HEK293 (cell line): ENCODE data around the gene CADM1.

Experiments used
- YY1 ChIP-seq: fragments of 450-650 bp; formaldehyde crosslinking; IDR thresholded peaks from 2 replicates; pipeline ENCODE4 v1.5.1; 2018; ENCODE audit warnings: missing biosample characterization, missing genetic modification characterization
- ZBTB10 ChIP-seq: fragments of 450-650 bp; formaldehyde crosslinking; IDR thresholded peaks from 2 replicates; pipeline ENCODE4 v1.5.1; 2016; ENCODE audit warnings: missing biosample characterization, missing genetic modification characterization
- ZBTB20 ChIP-seq: fragments of 450-650 bp; formaldehyde crosslinking; IDR thresholded peaks from 2 replicates; pipeline ENCODE4 v1.5.1; 2016; ENCODE audit warnings: missing biosample characterization, missing genetic modification characterization
- ZBTB26 ChIP-seq: fragments of 450-650 bp; formaldehyde crosslinking; optimal IDR thresholded peaks from 2 replicates; pipeline ENCODE3; 2016; ENCODE audit warnings: missing biosample characterization, mild to moderate bottlenecking, missing genetic modification characterization
- ZNF146 ChIP-seq: fragments of 450-650 bp; formaldehyde crosslinking; IDR thresholded peaks from 2 replicates; pipeline ENCODE4 v1.5.1; 2016; ENCODE audit warnings: missing biosample characterization, missing genetic modification characterization
- ZNF202 ChIP-seq: fragments of 450-650 bp; formaldehyde crosslinking; IDR thresholded peaks from 2 replicates; pipeline ENCODE4 v1.5.1; 2016; ENCODE audit warnings: missing biosample characterization, missing genetic modification characterization, borderline replicate concordance
- ZNF521 ChIP-seq: fragments of 450-650 bp; formaldehyde crosslinking; IDR thresholded peaks from 2 replicates; pipeline ENCODE4 v1.5.1; 2017; ENCODE audit warnings: missing biosample characterization, mild to moderate bottlenecking, missing genetic modification characterization
- ZNF76 ChIP-seq: fragments of 450-650 bp; formaldehyde crosslinking; IDR thresholded peaks from 2 replicates; pipeline ENCODE4; 2016; ENCODE audit warnings: low read depth, missing biosample characterization, missing genetic modification characterization, borderline replicate concordance
- ZNF830 ChIP-seq: fragments of 450-650 bp; IDR thresholded peaks from 2 replicates; pipeline ENCODE4 v1.5.0; 2018; ENCODE audit warnings: missing biosample characterization, missing genetic modification characterization, low read depth, mild to moderate bottlenecking, moderate library complexity
- TF ChIP-seq, protein P1 (sequence below): fragments of 450-650 bp; formaldehyde crosslinking; IDR thresholded peaks from 2 replicates; pipeline ENCODE4 v1.5.1; 2016; ENCODE audit warnings: missing biosample characterization, missing genetic modification characterization

- TF ChIP-seq ZBTB20 (tag by site-specific recombination) (no peak), ZBTB10 (tag by site-specific recombination) (no peak), YY1 (tag by site-specific recombination) (no peak), ZNF76 (tag by site-specific recombination) (no peak), ZNF830 (tag by site-specific recombination) (no peak), ZNF202 (tag by site-specific recombination) (no peak), ZBTB26 (no peak), ZNF521 (tag by site-specific recombination) (no peak), ZNF146 (no peak)
- TF ChIP-seq, protein P1, sequence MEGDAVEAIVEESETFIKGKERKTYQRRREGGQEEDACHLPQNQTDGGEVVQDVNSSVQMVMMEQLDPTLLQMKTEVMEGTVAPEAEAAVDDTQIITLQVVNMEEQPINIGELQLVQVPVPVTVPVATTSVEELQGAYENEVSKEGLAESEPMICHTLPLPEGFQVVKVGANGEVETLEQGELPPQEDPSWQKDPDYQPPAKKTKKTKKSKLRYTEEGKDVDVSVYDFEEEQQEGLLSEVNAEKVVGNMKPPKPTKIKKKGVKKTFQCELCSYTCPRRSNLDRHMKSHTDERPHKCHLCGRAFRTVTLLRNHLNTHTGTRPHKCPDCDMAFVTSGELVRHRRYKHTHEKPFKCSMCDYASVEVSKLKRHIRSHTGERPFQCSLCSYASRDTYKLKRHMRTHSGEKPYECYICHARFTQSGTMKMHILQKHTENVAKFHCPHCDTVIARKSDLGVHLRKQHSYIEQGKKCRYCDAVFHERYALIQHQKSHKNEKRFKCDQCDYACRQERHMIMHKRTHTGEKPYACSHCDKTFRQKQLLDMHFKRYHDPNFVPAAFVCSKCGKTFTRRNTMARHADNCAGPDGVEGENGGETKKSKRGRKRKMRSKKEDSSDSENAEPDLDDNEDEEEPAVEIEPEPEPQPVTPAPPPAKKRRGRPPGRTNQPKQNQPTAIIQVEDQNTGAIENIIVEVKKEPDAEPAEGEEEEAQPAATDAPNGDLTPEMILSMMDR (tag by site-specific recombination) = no peak
Measured at GRCh38 chr11:115362997-115363396, 141.2 kb downstream of the CADM1 start.
